Lower leg skin (tissue), 4 donors: ENCODE measurements around the gene AHNAK2. TPM values are rescaled to one million over a fixed set of nuclear protein-coding genes. Genes with fewer than 3 reads are reported as not detected.

ENCODE experiments used
- DNase-seq, 2 donors: peaks; one replicate each; pipeline ENCODE4 v3.0.0-alpha.2; 2019; ENCODE audit warnings: low spot score in 2 of 2
- H3K4me3 ChIP-seq: fragments of 200-600 bp; sonication (generic); 2 replicates; pipeline ENCODE4 v1.5.1; 2017; ENCODE audit warnings: mild to moderate bottlenecking, low read depth; ENCODE audit not compliant: poor library complexity, severe bottlenecking
- POLR2A ChIP-seq, 2 donors: fragments of 450-650 bp; IDR thresholded peaks; one replicate each; pipeline ENCODE4 v1.6.1; 2016 to 2017; ENCODE audit warnings: antibody characterized with exemption in 2 of 2, mild to moderate bottlenecking in 1 of 2, moderate library complexity in 1 of 2
- WGBS, 2 donors: methylation state at CpG; one replicate each; pipeline ENCODE4 v1.1.5; 2018; 5-methylcytosine and 5-hydroxymethylcytosine counted together
- intact Hi-C: fragments of 100-400 bp; cut with DNase I; formaldehyde crosslinking; loops from one replicate; pipeline ENCODE4 v1.15.0; 2023; ENCODE audit warnings: low total_unique reads
- total RNA-seq, 4 donors: library from RNA; depleted of rRNA; stranded (reverse); fragments of >200 nt; gene quantifications; one replicate each; pipeline ENCODE4 v1.1.0, GENCODE V29; 2016
- TF ChIP-seq, protein P1 (sequence below), 3 donors: fragments of 450-650 bp; IDR thresholded peaks; one replicate each; pipeline ENCODE4 v1.5.1; 2016; ENCODE audit warnings: antibody characterized with exemption in 3 of 3, mild to moderate bottlenecking in 3 of 3, moderate library complexity in 2 of 3

The AHNAK2 gene
- total RNA-seq, 4 donors from 2014 or later = 671 to 950 (median 756) TPM

DNA sequence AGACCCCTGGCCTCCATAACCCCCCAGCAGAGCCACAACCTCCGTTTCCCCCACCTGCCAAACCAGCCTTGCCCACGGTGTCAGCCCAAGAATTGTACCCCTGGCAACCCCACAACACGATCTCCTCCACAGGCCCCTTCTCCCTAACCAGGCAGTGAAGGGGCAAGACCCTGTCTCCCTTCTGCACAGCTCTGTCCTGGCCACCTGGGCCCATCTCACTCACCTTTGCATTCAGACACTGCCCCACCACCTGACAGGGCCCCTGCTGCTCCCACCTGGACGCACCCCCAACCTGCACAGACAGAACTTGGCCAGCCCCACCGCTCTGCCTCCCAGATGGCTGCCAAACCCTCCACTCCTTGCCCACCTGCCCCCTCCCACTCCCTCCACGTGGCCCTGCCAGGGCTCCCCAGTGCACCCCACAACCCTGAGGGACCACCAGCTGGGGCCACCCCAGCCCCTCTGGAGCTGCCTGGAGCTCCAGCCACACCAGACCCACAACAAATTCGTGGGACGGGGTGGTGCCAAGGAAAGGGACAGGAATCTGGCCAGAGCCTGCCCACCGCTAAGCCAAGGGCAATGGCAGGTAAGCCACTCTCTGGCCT, 11.8 kb downstream of the AHNAK2 start:
- no peak for DNase-seq
- TF ChIP-seq, protein P1, sequence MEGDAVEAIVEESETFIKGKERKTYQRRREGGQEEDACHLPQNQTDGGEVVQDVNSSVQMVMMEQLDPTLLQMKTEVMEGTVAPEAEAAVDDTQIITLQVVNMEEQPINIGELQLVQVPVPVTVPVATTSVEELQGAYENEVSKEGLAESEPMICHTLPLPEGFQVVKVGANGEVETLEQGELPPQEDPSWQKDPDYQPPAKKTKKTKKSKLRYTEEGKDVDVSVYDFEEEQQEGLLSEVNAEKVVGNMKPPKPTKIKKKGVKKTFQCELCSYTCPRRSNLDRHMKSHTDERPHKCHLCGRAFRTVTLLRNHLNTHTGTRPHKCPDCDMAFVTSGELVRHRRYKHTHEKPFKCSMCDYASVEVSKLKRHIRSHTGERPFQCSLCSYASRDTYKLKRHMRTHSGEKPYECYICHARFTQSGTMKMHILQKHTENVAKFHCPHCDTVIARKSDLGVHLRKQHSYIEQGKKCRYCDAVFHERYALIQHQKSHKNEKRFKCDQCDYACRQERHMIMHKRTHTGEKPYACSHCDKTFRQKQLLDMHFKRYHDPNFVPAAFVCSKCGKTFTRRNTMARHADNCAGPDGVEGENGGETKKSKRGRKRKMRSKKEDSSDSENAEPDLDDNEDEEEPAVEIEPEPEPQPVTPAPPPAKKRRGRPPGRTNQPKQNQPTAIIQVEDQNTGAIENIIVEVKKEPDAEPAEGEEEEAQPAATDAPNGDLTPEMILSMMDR (IDR thresholded peaks at IDR 0.05) = no peak
- no peak for TF ChIP-seq POLR2A (IDR thresholded peaks at IDR 0.05)
- WGBS, 2 donors = 57 to 58% methylated on average over 8 to 9 of the region's 9 CpGs
- intact Hi-C loops = no loop called here
- no peak overlapping the region for H3K4me3 ChIP-seq

DNA sequence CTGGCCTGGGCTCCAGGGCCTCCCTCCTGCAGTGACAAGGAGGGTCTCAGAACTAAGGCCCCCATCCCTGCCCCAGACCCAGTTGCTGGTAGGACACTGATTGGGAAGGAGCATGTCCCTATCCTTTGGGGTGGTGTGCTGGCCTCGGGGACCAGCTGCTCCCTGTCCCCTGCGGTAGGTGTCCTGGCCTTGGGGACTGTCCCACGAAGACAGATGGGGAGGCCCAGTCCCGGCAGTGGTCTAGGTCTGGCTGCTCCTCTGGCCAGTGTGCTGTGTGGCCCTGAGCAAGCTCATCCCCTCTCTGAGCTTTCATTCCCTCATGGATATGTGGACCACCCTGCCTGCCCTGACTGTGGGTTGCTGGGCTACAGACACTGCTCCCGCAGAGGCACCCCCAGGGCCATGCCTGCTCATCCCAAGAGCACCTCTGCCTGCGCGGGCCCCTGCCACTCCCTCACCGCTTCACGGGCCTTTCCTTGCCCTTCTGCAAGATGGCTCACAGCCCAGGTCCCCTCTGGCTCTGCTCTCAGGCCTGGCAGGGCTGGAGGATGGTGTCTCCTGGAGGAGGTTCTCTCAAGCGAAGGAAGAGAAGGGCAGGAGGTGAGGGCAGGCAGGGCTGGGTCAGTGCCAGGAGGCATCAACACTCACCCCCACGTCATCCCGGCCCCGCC, 12.5 kb downstream of the AHNAK2 start:
- intact Hi-C loops = no loop called here
- TF ChIP-seq POLR2A (IDR thresholded peaks at IDR 0.05) = no peak
- TF ChIP-seq, protein P1 (IDR thresholded peaks at IDR 0.05) = no peak
- DNase-seq = no peak
- WGBS, 2 donors = 35 to 46% methylated on average over 9 to 11 of the region's 13 CpGs
- H3K4me3 ChIP-seq = no peak overlapping the region

DNA sequence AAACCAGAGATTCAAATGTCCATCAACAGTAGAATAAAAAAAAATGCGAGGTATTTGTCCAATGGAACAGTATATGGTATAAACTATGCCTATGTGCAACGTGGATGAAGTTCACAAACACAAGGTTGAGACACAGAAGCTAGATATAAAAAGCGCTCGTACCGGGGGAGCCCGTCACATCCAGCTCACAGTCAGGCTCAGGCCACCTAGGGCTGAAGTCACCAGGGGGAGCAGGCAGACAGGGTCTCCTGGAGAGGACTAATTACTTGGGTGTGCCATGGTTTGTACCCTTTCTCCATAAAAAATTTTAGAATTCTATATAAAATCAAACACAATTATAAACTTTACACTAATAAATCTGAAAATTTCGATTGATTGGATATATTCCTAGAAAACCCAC, 13.6 kb downstream of the AHNAK2 start:
- DNase-seq = no peak
- 84 to 86% methylated on average over 7 of the region's 7 CpGs for WGBS, 2 donors
- no peak for TF ChIP-seq POLR2A (IDR thresholded peaks at IDR 0.05)
- TF ChIP-seq, protein P1 (IDR thresholded peaks at IDR 0.05) = no peak
- no peak overlapping the region for H3K4me3 ChIP-seq
- intact Hi-C loops = no loop called here

DNA sequence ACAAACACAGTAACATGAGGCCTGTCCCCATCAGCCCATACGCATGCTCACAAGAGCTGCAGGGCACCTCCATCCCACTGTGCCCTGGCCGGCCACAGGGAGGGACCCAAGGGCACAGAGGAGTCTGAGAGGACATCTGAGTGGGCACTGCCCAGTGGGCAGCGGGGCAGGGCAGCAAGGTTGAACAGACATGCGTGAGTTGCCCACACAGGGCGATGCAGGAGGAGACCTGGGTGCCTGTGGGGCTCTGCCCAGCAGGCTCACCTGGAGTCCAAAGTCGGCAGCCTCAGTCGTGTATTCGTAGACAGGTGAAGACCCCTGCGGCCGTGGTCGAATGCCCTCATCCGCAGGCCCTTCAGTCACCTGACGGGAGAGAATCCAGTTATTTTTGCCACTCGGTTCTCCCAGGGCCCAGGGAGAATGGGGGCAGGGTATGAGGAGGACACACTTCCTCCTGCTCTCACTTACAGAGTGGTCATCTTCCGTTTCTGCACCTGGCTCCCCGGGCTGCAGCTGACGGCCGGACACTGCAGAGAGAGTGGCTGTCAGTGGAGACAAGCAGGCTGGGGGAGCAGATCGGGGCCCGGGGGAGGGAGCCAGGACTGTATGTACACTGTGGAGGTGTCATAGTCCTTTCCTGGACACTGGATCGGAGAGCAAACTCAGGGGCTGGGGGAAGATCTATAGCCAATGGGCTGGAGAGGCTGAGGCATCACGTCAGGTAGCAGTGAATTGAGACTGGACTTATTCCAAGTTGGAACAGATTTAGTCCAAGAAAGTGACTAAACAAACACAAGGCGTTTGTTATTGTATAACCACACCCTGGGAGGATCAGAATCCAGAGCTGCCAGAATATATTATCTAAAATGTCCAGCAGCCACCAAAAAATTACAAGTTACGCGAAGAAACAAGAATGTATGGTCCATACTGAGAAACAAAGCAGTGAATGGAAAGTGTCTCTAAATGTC, 20.7 kb downstream of the AHNAK2 start:
- DNase-seq = no peak
- no peak overlapping the region for H3K4me3 ChIP-seq
- 79 to 83% methylated on average over 22 to 25 of the region's 25 CpGs for WGBS, 2 donors
- no peak for TF ChIP-seq POLR2A (IDR thresholded peaks at IDR 0.05)
- TF ChIP-seq, protein P1 (IDR thresholded peaks at IDR 0.05) = no peak
- intact Hi-C loops = no loop called here

DNA sequence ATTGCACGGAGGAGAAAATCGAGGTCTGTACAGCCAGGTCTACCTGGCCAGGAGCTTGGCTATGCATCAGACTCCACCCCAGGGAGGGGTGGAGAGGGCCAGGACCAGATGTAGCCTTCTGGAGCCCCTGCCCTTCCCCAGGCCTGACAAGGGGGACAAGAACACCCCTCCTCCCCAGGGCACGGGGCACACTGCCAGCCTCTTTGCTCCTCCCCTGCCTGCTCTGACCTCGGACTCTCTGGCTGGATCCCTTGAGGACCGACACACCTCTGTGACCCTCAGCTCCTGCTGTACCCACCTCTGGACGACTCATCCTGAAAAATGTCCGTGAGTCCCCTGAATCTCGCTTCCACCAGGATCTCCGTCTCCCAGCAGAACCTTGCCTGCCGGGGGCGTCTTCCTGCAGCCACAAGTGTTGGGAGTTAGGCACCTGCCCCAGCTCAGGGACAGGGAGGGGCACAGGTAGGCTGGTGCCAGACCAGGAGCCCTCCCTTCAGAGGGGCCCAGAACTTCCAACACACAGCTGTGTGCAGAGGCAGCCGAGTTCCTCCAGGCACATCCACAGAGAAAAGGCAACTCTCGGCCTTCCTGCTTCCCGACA, 21.8 kb downstream of the AHNAK2 start:
- no peak for DNase-seq
- intact Hi-C loops = no loop called here
- 84% methylated on average over 13 of the region's 14 CpGs for WGBS, 2 donors
- H3K4me3 ChIP-seq = no peak overlapping the region
- TF ChIP-seq, protein P1 (IDR thresholded peaks at IDR 0.05) = no peak
- TF ChIP-seq POLR2A (IDR thresholded peaks at IDR 0.05) = no peak
